Left lobe of liver (tissue), 2 donors: ENCODE measurements around the gene GMDS. TPM values are rescaled to one million over a fixed set of nuclear protein-coding genes. Genes with fewer than 3 reads are reported as not detected.

Experiments
- ATAC-seq: fragments of 200-7000 bp; cut with Tn5 transposase; one replicate; pipeline ENCODE4 v1.9.1; 2020; ENCODE audit warnings: mild to moderate bottlenecking, moderate library complexity
- DNase-seq: peaks from one replicate; pipeline ENCODE4 v3.0.0-alpha.2; 2020; ENCODE audit warnings: low spot score
- total RNA-seq: library from RNA; stranded (reverse); gene quantifications from one replicate; pipeline ENCODE4 v1.2.1, GENCODE V29; 2021
- donor health status: DM: no; HTN: no; CAD: no; lungs with moderate emphysema.
- donor health status: DM: no; HTN: yes; CAD: no.

Gene GMDS
- total RNA-seq, 1 donor from 2014 or later: 23.9 TPM

GRCh38 chr6:2004888-2005287 is 240.5 kb downstream of the GMDS start:
- ATAC-seq (no peak), DNase-seq (no peak)

GRCh38 chr6:2000962-2001361 is 244.4 kb downstream of the GMDS start:
- ATAC-seq (no peak), DNase-seq (no peak)

- ATAC-seq (peak; percentile 62), DNase-seq (no peak)
Observed at GRCh38 chr6:1997702-1998101, 247.7 kb downstream of the GMDS start.

- ATAC-seq: peak; percentile 35
- DNase-seq: no peak
Observed at GRCh38 chr6:1995636-1996035, 249.8 kb downstream of the GMDS start.

GRCh38 chr6:1993042-1993441 is 252.4 kb downstream of the GMDS start:
- no peak for ATAC-seq
- DNase-seq: no peak

- ATAC-seq: peak; percentile 93
- DNase-seq: no peak
Observed at GRCh38 chr6:1991332-1991878, 254.0 kb downstream of the GMDS start.

GRCh38 chr6:1988843-1989242 is 256.6 kb downstream of the GMDS start:
- ATAC-seq (no peak), DNase-seq (no peak)

- ATAC-seq (no peak), DNase-seq (no peak)
Observed at GRCh38 chr6:1987640-1988039, 257.8 kb downstream of the GMDS start.

GRCh38 chr6:1986454-1987243 is 258.8 kb downstream of the GMDS start:
- ATAC-seq (no peak), DNase-seq (no peak)

GRCh38 chr6:1984346-1984994 is 260.9 kb downstream of the GMDS start:
- DNase-seq (no peak), ATAC-seq (no peak)

GRCh38 chr6:1983850-1984249 is 261.6 kb downstream of the GMDS start:
- ATAC-seq (no peak), DNase-seq (no peak)

- ATAC-seq (peak; percentile 74), DNase-seq (no peak)
Observed at GRCh38 chr6:1972962-1973361, 272.4 kb downstream of the GMDS start.

- ATAC-seq: peak; percentile 62
- no peak for DNase-seq
Observed at GRCh38 chr6:1971612-1972011, 273.8 kb downstream of the GMDS start.

GRCh38 chr6:1970151-1970561 is 275.2 kb downstream of the GMDS start:
- ATAC-seq: no peak
- no peak for DNase-seq

- ATAC-seq: no peak
- no peak for DNase-seq
Observed at GRCh38 chr6:1966713-1967112, 278.7 kb downstream of the GMDS start.

GRCh38 chr6:1965596-1966224 is 279.7 kb downstream of the GMDS start:
- no peak for ATAC-seq
- DNase-seq: no peak

GRCh38 chr6:1963596-1963995 is 281.8 kb downstream of the GMDS start:
- DNase-seq: no peak
- no peak for ATAC-seq

- ATAC-seq: no peak
- DNase-seq: no peak
Observed at GRCh38 chr6:1962201-1962600, 283.2 kb downstream of the GMDS start.

GRCh38 chr6:1960486-1961142 is 284.8 kb downstream of the GMDS start:
- DNase-seq (no peak), ATAC-seq (no peak)

GRCh38 chr6:1958257-1958656 is 287.1 kb downstream of the GMDS start:
- ATAC-seq (no peak), DNase-seq (no peak)

- ATAC-seq (no peak), DNase-seq (no peak)
Observed at GRCh38 chr6:1957746-1958145, 287.7 kb downstream of the GMDS start.
